Stimulated activated CD4-positive, alpha-beta T cell treated with anti-CD3 and anti-CD28 coated beads, Interleukin-15, amount 100 ng/mL, for 1 hour (primary cell): ENCODE results near the gene MAPK1.
"Not testable (repeated sequence)": the region's sequence is repeated elsewhere in the genome, so short reads cannot be mapped to it uniquely, and the experiment has no call there.

ENCODE experiments used
- DNase-seq, 2 donors: peaks; one replicate each; pipeline ENCODE4 v3.0.0-alpha.2; 2020; ENCODE audit warnings: low read depth in 1 of 2, low spot score in 1 of 2

The MAPK1 gene

GRCh38 chr22:21791635-21792625 lies 75.5 kb downstream of the MAPK1 start:
- DNase-seq = peak in 1 of 2 donors; percentile 8

- not testable (repeated sequence) for DNase-seq
Measured at GRCh38 chr22:21790849-21791610, 76.4 kb downstream of the MAPK1 start.

- no peak for DNase-seq
Measured at GRCh38 chr22:21790359-21790758, 77.1 kb downstream of the MAPK1 start.

GRCh38 chr22:21787565-21787964 lies 79.9 kb downstream of the MAPK1 start:
- not testable (repeated sequence) for DNase-seq

- no peak for DNase-seq
Measured at GRCh38 chr22:21780259-21780658, 87.2 kb downstream of the MAPK1 start.

- DNase-seq = no peak
Measured at GRCh38 chr22:21779444-21779843, 88.0 kb downstream of the MAPK1 start.

- DNase-seq = no peak
Measured at GRCh38 chr22:21778705-21779363, 88.6 kb downstream of the MAPK1 start.

- no peak for DNase-seq
Measured at GRCh38 chr22:21771631-21771976, 95.8 kb downstream of the MAPK1 start.

- DNase-seq = no peak
Measured at GRCh38 chr22:21768435-21768834, 99.0 kb downstream of the MAPK1 start.

GRCh38 chr22:21766691-21767462 lies 100.6 kb downstream of the MAPK1 start:
- DNase-seq = peak in 1 of 2 donors; percentile 9

- no peak for DNase-seq
Measured at GRCh38 chr22:21765909-21766529, 101.4 kb downstream of the MAPK1 start.

- DNase-seq = no peak
Measured at GRCh38 chr22:21764038-21764804, 103.2 kb downstream of the MAPK1 start.

- DNase-seq = peak in 1 of 2 donors; percentile 9
Measured at GRCh38 chr22:21762712-21763581, 104.5 kb downstream of the MAPK1 start.

- no peak for DNase-seq
Measured at GRCh38 chr22:21761994-21762680, 105.3 kb downstream of the MAPK1 start.

GRCh38 chr22:21761086-21761485 lies 106.4 kb downstream of the MAPK1 start:
- no peak for DNase-seq

- no peak for DNase-seq
Measured at GRCh38 chr22:21760640-21761039, 106.8 kb downstream of the MAPK1 start.

- DNase-seq = no peak
Measured at GRCh38 chr22:21759646-21760376, 107.6 kb downstream of the MAPK1 start.
